ENCODE data around the gene PARL.

DNA sequence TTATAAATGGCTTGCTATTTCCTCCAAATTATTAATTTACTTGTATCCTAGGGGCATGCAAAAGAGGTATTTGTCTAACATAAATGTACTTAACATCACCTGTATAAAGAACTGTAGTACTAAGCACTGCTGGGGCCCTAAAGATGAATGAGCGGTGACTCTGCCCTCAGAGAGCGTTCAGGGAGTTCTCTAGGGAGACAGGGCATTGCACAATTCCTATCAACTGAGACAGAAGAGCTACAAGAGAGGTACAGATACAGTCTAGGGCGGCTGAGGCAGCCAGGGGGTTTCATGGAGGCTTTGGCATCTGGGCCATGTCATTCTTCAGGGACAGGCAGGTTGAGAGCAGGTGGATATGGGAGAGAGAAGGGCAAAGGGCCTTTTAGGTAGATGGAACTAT lies 39.9 kb upstream of the PARL start:
- TF ChIP-seq CTCF (conservative IDR thresholded peaks at IDR 0.05; ENCODE audit: low read depth, low read length) (no peak), EZH2 (IDR thresholded peaks at IDR 0.05; ENCODE audit: borderline replicate concordance, low read depth, low read length, poor library complexity, severe bottlenecking) (no peak)
